SK-N-SH (cell line): ENCODE results near the gene SEPTIN2. TPM values are rescaled to one million over a fixed set of nuclear protein-coding genes. Genes with fewer than 3 reads are reported as not detected.
A peak's percentile ranks its signal among the peaks of the same experiment; 100 is the strongest.
"Not testable (repeated sequence)": the region's sequence is repeated elsewhere in the genome, so short reads cannot be mapped to it uniquely, and the experiment has no call there.

Experiments used
- CTCF ChIA-PET: fragments of 300-600, 350-600 bp; formaldehyde crosslinking; extraction: SDS; loops from one replicate; lab custom pipeline; 2021; lab: Yijun Ruan, JAX
- POLR2A ChIA-PET: fragments of 350-600 bp; sonication (Branson Sonifier 250); formaldehyde crosslinking; extraction: SDS; loops from one replicate; lab custom pipeline; 2020; ENCODE audit warnings: antibody characterized with exemption, inconsistent platforms; lab: Yijun Ruan, JAX
- DNase-seq: peaks from one replicate; pipeline ENCODE4 v3.0.0; 2012
- H2AFZ ChIP-seq: fragments of 200-600 bp; sonication (generic); 2 replicates; pipeline ENCODE4 v1.8.1; 2016; ENCODE audit warnings: antibody characterized with exemption, mild to moderate bottlenecking, low read depth
- H3F3A ChIP-seq: fragments of 200-600 bp; sonication (generic); replicated peaks from 2 replicates; pipeline ENCODE3; 2016; ENCODE audit warnings: antibody characterized with exemption, mild to moderate bottlenecking; ENCODE audit not compliant: insufficient read depth
- H3K27ac ChIP-seq, 2 experiments: fragments of 200-500 bp in 1 of 2; fragments of 200-600 bp in 1 of 2; sonication (Bioruptor generic) in 1 of 2; sonication (generic), shearing (Covaris generic) in 1 of 2; 2 replicates each; pipeline versions ENCODE4 v1.5.1 to v1.6.1; 2014 to 2016; ENCODE audit warnings: low read depth in 2 of 2, inconsistent platforms in 1 of 2, low read length in 1 of 2, mild to moderate bottlenecking in 1 of 2, mixed read lengths in 1 of 2
- H3K27me3 ChIP-seq: fragments of 200-600 bp; sonication (generic), shearing (Covaris generic); 2 replicates; pipeline ENCODE4 v1.6.1; 2016; ENCODE audit warnings: mixed run types; ENCODE audit not compliant: insufficient read depth
- H3K36me3 ChIP-seq, 2 experiments: fragments of 200-500 bp in 1 of 2; fragments of 200-600 bp in 1 of 2; sonication (Bioruptor generic) in 1 of 2; sonication (generic) in 1 of 2; replicated peaks in 1 of 2; 2 replicates each; pipeline versions ENCODE3 to v1.5.1; 2014 to 2016; ENCODE audit warnings: low read length in 1 of 2, mild to moderate bottlenecking in 1 of 2; ENCODE audit not compliant: insufficient read depth in 2 of 2, control insufficient read depth in 1 of 2
- H3K4me1 ChIP-seq, 2 experiments: fragments of 200-500 bp in 1 of 2; fragments of 200-600 bp in 1 of 2; sonication (Bioruptor generic) in 1 of 2; sonication (generic), shearing (Covaris generic) in 1 of 2; 2 replicates each; pipeline versions ENCODE4 v1.5.1 to v1.6.1; 2014 to 2016; ENCODE audit warnings: low read depth in 1 of 2, low read length in 1 of 2, mixed run types in 1 of 2; ENCODE audit not compliant: insufficient read depth in 2 of 2, control insufficient read depth in 1 of 2
- H3K4me2 ChIP-seq: fragments of 200-600 bp; sonication (generic), shearing (Covaris generic); 2 replicates; pipeline ENCODE4 v1.6.1; 2017; ENCODE audit warnings: mixed run types
- H3K4me3 ChIP-seq, 2 experiments: fragments of 200-500 bp in 1 of 2; fragments of 200-600 bp in 1 of 2; sonication (Bioruptor generic) in 1 of 2; sonication (generic), shearing (Covaris generic) in 1 of 2; 2 replicates each; pipeline versions ENCODE4 v1.5.1 to v1.8.1; 2014 to 2016; ENCODE audit warnings: low read depth in 2 of 2, inconsistent platforms in 1 of 2, low read length in 1 of 2, mild to moderate bottlenecking in 1 of 2, mixed read lengths in 1 of 2, moderate library complexity in 1 of 2
- H3K79me2 ChIP-seq: fragments of 200-600 bp; sonication (generic); 2 replicates; pipeline ENCODE4 v1.8.1; 2017; ENCODE audit warnings: mild to moderate bottlenecking; ENCODE audit not compliant: insufficient read depth
- H3K9ac ChIP-seq: fragments of 200-600 bp; sonication (generic); 2 replicates; pipeline ENCODE4 v1.6.1; 2017; ENCODE audit warnings: mixed run types
- H3K9me2 ChIP-seq: fragments of 200-600 bp; sonication (generic); 2 replicates; pipeline ENCODE4 v1.6.1; 2017; ENCODE audit warnings: mixed run types
- H3K9me3 ChIP-seq: fragments of 200-600 bp; sonication (generic); 2 replicates; pipeline ENCODE4 v1.6.1; 2017; ENCODE audit warnings: mixed run types, mild to moderate bottlenecking, moderate library complexity
- H4K20me1 ChIP-seq: fragments of 200-600 bp; sonication (generic); 2 replicates; pipeline ENCODE4 v1.6.1; 2017; ENCODE audit warnings: mild to moderate bottlenecking, mixed run types; ENCODE audit not compliant: insufficient read depth
- EP300 ChIP-seq, 2 experiments: IDR thresholded peaks; 2 replicates each; pipeline versions ENCODE4 v1.4.0 to v1.6.1; 2012; ENCODE audit warnings: borderline replicate concordance in 1 of 2, low read depth in 1 of 2, low read length in 1 of 2
- FOSL2 ChIP-seq: IDR thresholded peaks from 2 replicates; pipeline ENCODE4 v1.4.0; 2012; ENCODE audit warnings: low read depth, mild to moderate bottlenecking, moderate library complexity, borderline replicate concordance
- GABPA ChIP-seq: IDR thresholded peaks from 2 replicates; pipeline ENCODE4 v1.4.0; 2012; ENCODE audit warnings: low read depth, mild to moderate bottlenecking
- JUND ChIP-seq: IDR thresholded peaks from 2 replicates; pipeline ENCODE4 v1.4.0; 2012
- MEF2A ChIP-seq: IDR thresholded peaks from 2 replicates; pipeline ENCODE4 v1.4.0; 2012; ENCODE audit warnings: low read depth, borderline replicate concordance
- MXI1 ChIP-seq: IDR thresholded peaks from 2 replicates; pipeline ENCODE4 v1.6.1; 2012; ENCODE audit warnings: mild to moderate bottlenecking, low read depth, low read length, improper control_type of control experiment
- NFIC ChIP-seq: IDR thresholded peaks from 2 replicates; pipeline ENCODE4 v1.4.0; 2012; ENCODE audit warnings: borderline replicate concordance
- NRF1 ChIP-seq: IDR thresholded peaks from 2 replicates; pipeline ENCODE4 v1.6.1; 2012; ENCODE audit warnings: low read depth, mild to moderate bottlenecking, low read length
- RAD21 ChIP-seq: IDR thresholded peaks from 2 replicates; pipeline ENCODE4 v1.6.1; 2012; ENCODE audit warnings: mild to moderate bottlenecking, low read length
- RFX5 ChIP-seq: IDR thresholded peaks from 2 replicates; pipeline ENCODE4 v1.6.1; 2012; ENCODE audit warnings: mild to moderate bottlenecking, improper control_type of control experiment, low read length
- SMC3 ChIP-seq: IDR thresholded peaks from 2 replicates; pipeline ENCODE4 v1.6.1; 2012; ENCODE audit warnings: low read depth, low read length, improper control_type of control experiment
- TAF1 ChIP-seq: IDR thresholded peaks from 2 replicates; pipeline ENCODE4 v1.6.1; 2012; ENCODE audit warnings: low read depth, mild to moderate bottlenecking, low read length, moderate library complexity, borderline replicate concordance
- TEAD4 ChIP-seq: IDR thresholded peaks from 2 replicates; pipeline ENCODE4 v1.4.0; 2012; ENCODE audit warnings: mild to moderate bottlenecking, borderline replicate concordance; ENCODE audit not compliant: insufficient read depth
- WGBS: methylation state at CpG from one replicate; pipeline ENCODE4 v1.1.6; 2017; ENCODE audit warnings: low lambda C conversion rate; 5-methylcytosine and 5-hydroxymethylcytosine counted together
- polyA plus RNA-seq, 3 experiments: library from polyadenylated mRNA; depleted of rRNA; stranded (reverse); fragments of >200 nt; gene quantifications; 2 replicates each; pipeline ENCODE4 v1.2.3, GENCODE V29; 2012
- TF ChIP-seq, protein P1 (sequence below): IDR thresholded peaks from 2 replicates; pipeline ENCODE4 v1.4.0; 2012; ENCODE audit warnings: low read depth, borderline replicate concordance
- TF ChIP-seq, protein P2 (sequence below): IDR thresholded peaks from 2 replicates; pipeline ENCODE4; 2012

Gene SEPTIN2
- polyA plus RNA-seq, 1 of the 3 experiments (the other 2 are of a cell fraction), result 226 TPM

DNA sequence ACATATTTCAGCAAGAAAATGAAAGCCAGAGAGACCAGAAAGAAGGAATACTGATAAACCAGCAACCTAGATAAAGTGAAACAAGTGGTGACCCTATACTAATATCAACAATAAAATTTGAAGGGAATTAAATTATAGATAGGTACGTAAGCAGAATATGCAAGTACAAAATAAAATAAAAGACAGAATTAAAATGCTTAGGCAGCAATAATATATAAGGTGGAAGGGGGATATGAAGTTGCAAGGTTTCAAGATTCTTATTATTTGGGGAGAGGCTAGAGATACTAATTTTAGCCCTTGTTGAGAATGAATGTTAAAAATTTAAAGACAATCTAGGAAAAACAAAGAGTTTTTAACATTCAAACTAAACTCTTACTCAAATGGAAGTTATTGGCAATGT is 39.8 kb upstream of the SEPTIN2 start (continued):
- TF ChIP-seq RAD21 (no peak), NFIC (no peak)

DNA sequence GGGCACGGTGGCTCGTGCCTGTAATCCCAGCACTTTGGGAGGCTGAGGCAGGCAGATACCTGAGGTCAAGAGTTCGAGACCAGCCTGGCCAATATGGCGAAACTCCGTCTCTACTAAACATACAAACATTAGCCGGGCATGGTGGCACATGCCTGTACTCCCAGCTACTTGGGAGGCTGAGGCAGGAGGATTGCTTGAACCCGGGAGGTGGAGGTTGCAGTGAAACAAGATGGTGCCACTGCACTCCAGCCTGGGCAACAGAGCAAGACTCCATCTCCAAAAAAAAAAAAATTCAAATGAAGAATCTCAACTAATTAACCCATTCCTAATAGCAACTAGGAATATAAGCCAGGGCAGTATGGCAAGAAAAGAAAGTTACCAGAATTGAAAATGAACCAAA is 37.4 kb upstream of the SEPTIN2 start:
- H3K9me3 ChIP-seq, H3K27me3 ChIP-seq, H3K4me2 ChIP-seq, POLR2A ChIA-PET, H3K9me2 ChIP-seq, H2AFZ ChIP-seq, H3K9ac ChIP-seq, H3F3A ChIP-seq, H4K20me1 ChIP-seq, H3K4me3 ChIP-seq, H3K27ac ChIP-seq, DNase-seq, CTCF ChIA-PET: not testable (repeated sequence)
- Histone ChIP-seq H3K4me1 (peaks cover 3 to 13% of the 10 kb centered on the region in 2 experiments; a peak in 2 of 4 replicates), H3K79me2 (peaks cover 94% of the 10 kb centered on the region), H3K36me3 (peaks cover 0 to 15% of the 10 kb centered on the region in 2 experiments)
- 100% methylated on average over 7 of the region's 7 CpGs for WGBS

DNA sequence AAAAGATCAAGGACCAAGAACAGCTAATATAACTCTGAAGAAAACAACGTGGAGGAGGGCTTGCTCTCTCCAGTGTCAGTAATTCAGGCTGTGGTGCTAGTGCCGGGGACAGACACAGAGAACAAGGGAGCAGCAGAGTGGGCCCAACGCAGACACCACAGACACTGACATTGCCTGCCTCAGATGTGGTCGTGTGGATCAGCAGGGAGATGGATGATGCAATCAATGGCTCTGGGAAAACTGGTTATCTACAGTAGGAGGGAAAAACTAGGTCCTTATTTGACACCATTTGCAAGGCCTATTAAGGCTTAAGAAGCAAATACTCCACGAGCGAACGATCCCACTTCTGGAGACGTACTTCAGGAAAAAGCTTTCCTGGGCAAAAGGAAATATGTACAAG is 36.3 kb upstream of the SEPTIN2 start:
- Histone ChIP-seq H3K9me3 (peaks cover 9% of the 10 kb centered on the region; the same call in 1 of the 2 replicates), H2AFZ (no peak overlapping the region), H3K27ac (peak overlapping the region in 1 of 2 experiments; percentile 60; a peak in 2 of 4 replicates), H3K79me2 (peaks cover 92% of the 10 kb centered on the region), H3K4me3 (no peak overlapping the region), H3K4me2 (no peak overlapping the region), H3F3A (peaks cover 6% of the 10 kb centered on the region), H3K9me2 (no peaks in the 10 kb centered on the region), H3K36me3 (peaks cover 0 to 15% of the 10 kb centered on the region in 2 experiments), H3K27me3 (no peaks in the 10 kb centered on the region), H4K20me1 (peaks cover 7% of the 10 kb centered on the region), H3K9ac (no peak overlapping the region), H3K4me1 (peaks cover 0 to 8% of the 10 kb centered on the region in 2 experiments; a peak in 1 of 4 replicates)
- WGBS, result 81% methylated on average over 8 of the region's 8 CpGs
- POLR2A ChIA-PET, result no interaction called here
- DNase-seq, result no peak
- CTCF ChIA-PET, result interaction anchor here (1.2 to 1.6 kb wide), 2 partner anchors 10 to 13 kb away, joined by 3 to 7 read pairs; no protein-coding TSS in a partner anchor
- TF ChIP-seq GABPA, result no peak
- TF ChIP-seq, protein P1, sequence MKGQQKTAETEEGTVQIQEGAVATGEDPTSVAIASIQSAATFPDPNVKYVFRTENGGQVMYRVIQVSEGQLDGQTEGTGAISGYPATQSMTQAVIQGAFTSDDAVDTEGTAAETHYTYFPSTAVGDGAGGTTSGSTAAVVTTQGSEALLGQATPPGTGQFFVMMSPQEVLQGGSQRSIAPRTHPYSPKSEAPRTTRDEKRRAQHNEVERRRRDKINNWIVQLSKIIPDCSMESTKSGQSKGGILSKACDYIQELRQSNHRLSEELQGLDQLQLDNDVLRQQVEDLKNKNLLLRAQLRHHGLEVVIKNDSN, result no peak
- no peak for TF ChIP-seq JUND
- no peak for TF ChIP-seq TEAD4
- TF ChIP-seq, protein P2, sequence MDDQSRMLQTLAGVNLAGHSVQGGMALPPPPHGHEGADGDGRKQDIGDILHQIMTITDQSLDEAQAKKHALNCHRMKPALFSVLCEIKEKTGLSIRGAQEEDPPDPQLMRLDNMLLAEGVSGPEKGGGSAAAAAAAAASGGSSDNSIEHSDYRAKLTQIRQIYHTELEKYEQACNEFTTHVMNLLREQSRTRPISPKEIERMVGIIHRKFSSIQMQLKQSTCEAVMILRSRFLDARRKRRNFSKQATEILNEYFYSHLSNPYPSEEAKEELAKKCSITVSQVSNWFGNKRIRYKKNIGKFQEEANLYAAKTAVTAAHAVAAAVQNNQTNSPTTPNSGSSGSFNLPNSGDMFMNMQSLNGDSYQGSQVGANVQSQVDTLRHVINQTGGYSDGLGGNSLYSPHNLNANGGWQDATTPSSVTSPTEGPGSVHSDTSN, result no peak
- no peak for TF ChIP-seq EP300 (IDR thresholded peaks at IDR 0.05; ENCODE audit: borderline replicate concordance in 1 of 2, low read depth in 1 of 2, low read length in 1 of 2)
- TF ChIP-seq TAF1, result no peak
- TF ChIP-seq MXI1, result no peak
- TF ChIP-seq FOSL2, result no peak
- TF ChIP-seq NRF1, result no peak
- no peak for TF ChIP-seq RFX5
- TF ChIP-seq MEF2A, result no peak
- TF ChIP-seq SMC3, result no peak
- TF ChIP-seq, all 33 proteins: peak for 0
